H1 (cell line): ENCODE data around the gene TMEM25. TPM values are rescaled to one million over a fixed set of nuclear protein-coding genes. Genes with fewer than 3 reads are reported as not detected.

Experiments used
- CTCF ChIA-PET: fragments of 300-600 bp; sonication (Branson Sonifier 250); formaldehyde crosslinking; loops from one replicate; lab custom pipeline; 2021; ENCODE audit not compliant: partially characterized antibody; lab: Charles Lee
- POLR2A ChIA-PET: fragments of 300-600 bp; sonication (Branson Sonifier 250); formaldehyde crosslinking; loops from one replicate; lab custom pipeline; 2021; ENCODE audit warnings: inconsistent platforms; ENCODE audit not compliant: partially characterized antibody; lab: Charles Lee
- DNase-seq, 2 experiments: peaks; one replicate each; pipeline versions ENCODE4 v3.0.0 to v3.0.0-alpha.2; 2010 to 2022; ENCODE audit warnings: low spot score in 2 of 2, low read depth in 1 of 2, mixed read lengths in 1 of 2
- FAIRE-seq: peaks from 2 replicates; lab custom pipeline; 2011; peaks lifted over from hg19 to GRCh38; lab: Jason Lieb, UNC
- H2AFZ ChIP-seq: 2 replicates; pipeline ENCODE4 v1.8.1; 2012; ENCODE audit warnings: low read length, inconsistent platforms
- H2AK5ac ChIP-seq: 2 replicates; pipeline ENCODE4 v1.6.1; 2013; ENCODE audit warnings: low read depth, low read length
- H2BK120ac ChIP-seq: replicated peaks from 2 replicates; pipeline ENCODE3; 2013; ENCODE audit warnings: low read depth, low read length, inconsistent platforms
- H2BK12ac ChIP-seq: 2 replicates; pipeline ENCODE4 v1.6.1; 2013; ENCODE audit warnings: low read depth, low read length
- H2BK15ac ChIP-seq: 2 replicates; pipeline ENCODE4 v1.6.1; 2013; ENCODE audit warnings: low read length
- H2BK20ac ChIP-seq: 2 replicates; pipeline ENCODE4 v1.6.1; 2013; ENCODE audit warnings: low read length
- H2BK5ac ChIP-seq: 2 replicates; pipeline ENCODE4 v1.6.1; 2013; ENCODE audit warnings: low read depth, low read length
- H3K14ac ChIP-seq: 2 replicates; pipeline ENCODE4 v1.6.1; 2013; ENCODE audit warnings: inconsistent platforms; ENCODE audit not compliant: insufficient read length
- H3K18ac ChIP-seq: 2 replicates; pipeline ENCODE4 v1.6.1; 2013; ENCODE audit warnings: low read length; ENCODE audit errors: extremely low read depth
- H3K23ac ChIP-seq: 2 replicates; pipeline ENCODE4 v1.6.1; 2013; ENCODE audit warnings: inconsistent platforms; ENCODE audit not compliant: insufficient read length
- H3K23me2 ChIP-seq: 2 replicates; pipeline ENCODE4 v1.6.1; 2013; ENCODE audit warnings: low read depth, low read length
- H3K27ac ChIP-seq: 2 replicates; pipeline ENCODE4 v1.6.1; 2011; ENCODE audit warnings: low read depth, low read length, inconsistent platforms
- H3K27me3 ChIP-seq, 4 experiments: replicated peaks in 1 of 4; 1 replicate in 1 of 4; 2 replicates in 3 of 4; pipeline versions ENCODE4 v1.6.1 to v1.8.1; 2011 to 2013; ENCODE audit warnings: low read length in 3 of 4, mild to moderate bottlenecking in 3 of 4, inconsistent platforms in 2 of 4, mixed read lengths in 2 of 4, moderate library complexity in 1 of 4; ENCODE audit not compliant: control insufficient read depth in 3 of 4, insufficient read depth in 3 of 4; ENCODE audit errors: extremely low read depth in 1 of 4
- H3K36me3 ChIP-seq, 4 experiments: 2 replicates each; pipeline versions ENCODE4 v1.6.1 to v1.8.1; 2011 to 2013; ENCODE audit warnings: mild to moderate bottlenecking in 4 of 4, low read length in 3 of 4, moderate library complexity in 2 of 4, control low read depth in 1 of 4, inconsistent platforms in 1 of 4; ENCODE audit not compliant: insufficient read depth in 4 of 4, control insufficient read depth in 2 of 4
- H3K4ac ChIP-seq: replicated peaks from 2 replicates; pipeline ENCODE3; 2013; ENCODE audit warnings: low read length, low read depth, mixed read lengths, inconsistent platforms; ENCODE audit not compliant: insufficient read length
- H3K4me1 ChIP-seq, 4 experiments: replicated peaks in 1 of 4; 1 replicate in 1 of 4; 2 replicates in 3 of 4; pipeline versions ENCODE4 v1.6.1 to v1.8.1; 2011 to 2013; ENCODE audit warnings: low read length in 3 of 4, inconsistent platforms in 2 of 4, mixed read lengths in 1 of 4; ENCODE audit not compliant: insufficient read depth in 4 of 4, control insufficient read depth in 3 of 4
- H3K4me2 ChIP-seq, 2 experiments: 2 replicates each; pipeline versions ENCODE4 v1.6.1 to v1.8.1; 2011 to 2013; ENCODE audit warnings: low read depth in 2 of 2, low read length in 2 of 2, control low read depth in 1 of 2, inconsistent platforms in 1 of 2, mild to moderate bottlenecking in 1 of 2; ENCODE audit not compliant: insufficient read depth in 1 of 2
- H3K4me3 ChIP-seq, 4 experiments: fragments of 200-600, 300-600 bp in 1 of 4; sonication (generic), shearing (Covaris generic), sonication (Bioruptor Twin) in 1 of 4; 2 replicates each; pipeline versions ENCODE4 v1.5.1 to v1.8.1; 2011 to 2016; ENCODE audit warnings: low read length in 4 of 4, low read depth in 3 of 4, control low read depth in 2 of 4, inconsistent platforms in 2 of 4, mild to moderate bottlenecking in 2 of 4, mixed read lengths in 1 of 4, moderate library complexity in 1 of 4; ENCODE audit not compliant: insufficient read depth in 2 of 4; ENCODE audit errors: extremely low read depth in 1 of 4
- H3K56ac ChIP-seq: replicated peaks from 2 replicates; pipeline ENCODE3; 2013; ENCODE audit warnings: low read depth, mild to moderate bottlenecking, mixed read lengths, low read length, inconsistent platforms; ENCODE audit not compliant: insufficient read length
- H3K79me1 ChIP-seq: 2 replicates; pipeline ENCODE4 v1.6.1; 2013; ENCODE audit warnings: low read depth, low read length, control low read depth
- H3K79me2 ChIP-seq, 2 experiments: 2 replicates each; pipeline versions ENCODE4 v1.6.1 to v1.8.1; 2012 to 2013; ENCODE audit warnings: low read length in 2 of 2, mild to moderate bottlenecking in 2 of 2, inconsistent platforms in 1 of 2; ENCODE audit not compliant: insufficient read depth in 2 of 2, control insufficient read depth in 1 of 2
- H3K9ac ChIP-seq, 4 experiments: replicated peaks in 1 of 4; 1 replicate in 1 of 4; 2 replicates in 3 of 4; pipeline versions ENCODE4 v1.6.1 to v1.8.1; 2011 to 2013; ENCODE audit warnings: low read depth in 3 of 4, low read length in 3 of 4, control low read depth in 2 of 4, mild to moderate bottlenecking in 2 of 4, moderate library complexity in 2 of 4, inconsistent platforms in 1 of 4; ENCODE audit errors: extremely low read depth in 1 of 4
- H3K9me3 ChIP-seq, 2 experiments: 2 replicates each; pipeline versions ENCODE4 v1.6.1 to v1.8.1; 2012 to 2013; ENCODE audit warnings: mild to moderate bottlenecking in 2 of 2, moderate library complexity in 2 of 2, control low read depth in 1 of 2, inconsistent platforms in 1 of 2, low read depth in 1 of 2, low read length in 1 of 2, mixed read lengths in 1 of 2; ENCODE audit not compliant: insufficient read depth in 2 of 2
- H4K20me1 ChIP-seq, 2 experiments: replicated peaks in 1 of 2; 2 replicates each; pipeline versions ENCODE3 to v1.8.1; 2011 to 2013; ENCODE audit warnings: inconsistent platforms in 2 of 2, low read length in 2 of 2, mild to moderate bottlenecking in 1 of 2; ENCODE audit not compliant: insufficient read depth in 2 of 2, control insufficient read depth in 1 of 2
- H4K5ac ChIP-seq: 2 replicates; pipeline ENCODE4 v1.6.1; 2013; ENCODE audit warnings: low read length, low read depth, mixed read lengths, inconsistent platforms; ENCODE audit not compliant: insufficient read length
- H4K8ac ChIP-seq: 2 replicates; pipeline ENCODE4 v1.8.0; 2013; ENCODE audit warnings: mild to moderate bottlenecking, moderate library complexity, low read length, inconsistent platforms; ENCODE audit not compliant: insufficient read depth; ENCODE audit errors: extremely low read depth
- H4K91ac ChIP-seq: replicated peaks from 2 replicates; pipeline ENCODE3; 2013; ENCODE audit warnings: low read length, mixed read lengths, inconsistent platforms; ENCODE audit not compliant: insufficient read length
- ASH2L ChIP-seq: fragments of 200-600, 300-600 bp; sonication (generic); IDR thresholded peaks from one replicate; pipeline ENCODE4 v1.7.1; 2017; ENCODE audit warnings: low read length
- CEBPB ChIP-seq: IDR thresholded peaks from 2 replicates; pipeline ENCODE4 v1.6.1; 2012; ENCODE audit warnings: low read depth, low read length
- JUN ChIP-seq: IDR thresholded peaks from 2 replicates; pipeline ENCODE4 v1.6.1; 2011; ENCODE audit warnings: low read depth, mild to moderate bottlenecking, improper control_type of control experiment, low read length
- RBBP5 ChIP-seq: IDR thresholded peaks from 2 replicates; pipeline ENCODE4 v1.7.1; 2012; ENCODE audit warnings: low read depth, mild to moderate bottlenecking, inconsistent platforms, low read length, moderate library complexity, borderline replicate concordance
- RXRA ChIP-seq: IDR thresholded peaks from 2 replicates; pipeline ENCODE4 v1.6.1; 2011; ENCODE audit warnings: low read depth, mild to moderate bottlenecking, low read length, moderate library complexity; ENCODE audit not compliant: insufficient read depth
- WGBS, 2 experiments: shearing (Covaris generic) in 1 of 2; methylation state at CpG; one replicate each; pipeline versions ENCODE4 v1.1.6 to v1.1.7; 2013 to 2015; ENCODE audit warnings: low lambda C conversion rate in 2 of 2, mixed read lengths in 2 of 2, inconsistent platforms in 1 of 2, low coverage in 1 of 2, missing lambda C conversion rate in 1 of 2; ENCODE audit not compliant: insufficient replicate concordance in 2 of 2, insufficient coverage in 1 of 2, insufficient read length in 1 of 2; ENCODE audit errors: extremely low coverage in 1 of 2, missing lambda C conversion rate in 1 of 2; 5-methylcytosine and 5-hydroxymethylcytosine counted together
- polyA plus RNA-seq, 7 experiments: library from polyadenylated mRNA; depleted of rRNA in 3 of 7; stranded (reverse) in 5 of 7; unstranded in 2 of 7; fragments of >200 nt in 5 of 7; fragments of 200-250 nt in 2 of 7; gene quantifications; 1 replicate in 5 of 7; 2 replicates in 1 of 7; 4 replicates in 1 of 7; pipeline versions ENCODE4 v1.2.1 to v1.2.3, GENCODE V29; 2011 to 2013; ENCODE audit warnings: missing spikeins in 2 of 7, mixed read lengths in 2 of 7
- total RNA-seq: library from RNA; stranded (reverse); fragmentation: NEBNext Ultra II Directional; extraction: Animal tissue kit (Norgen Biotek cat#: 25700); gene quantifications from 2 replicates; pipeline ENCODE4 v1.2.1, GENCODE V29; 2021

TMEM25 gene
- total and polyA plus RNA-seq, 2 of the 8 experiments (the other 6 are each of a cell fraction or from before 2014, with no cell fraction given) = 18.3 to 26.8 TPM

DNA sequence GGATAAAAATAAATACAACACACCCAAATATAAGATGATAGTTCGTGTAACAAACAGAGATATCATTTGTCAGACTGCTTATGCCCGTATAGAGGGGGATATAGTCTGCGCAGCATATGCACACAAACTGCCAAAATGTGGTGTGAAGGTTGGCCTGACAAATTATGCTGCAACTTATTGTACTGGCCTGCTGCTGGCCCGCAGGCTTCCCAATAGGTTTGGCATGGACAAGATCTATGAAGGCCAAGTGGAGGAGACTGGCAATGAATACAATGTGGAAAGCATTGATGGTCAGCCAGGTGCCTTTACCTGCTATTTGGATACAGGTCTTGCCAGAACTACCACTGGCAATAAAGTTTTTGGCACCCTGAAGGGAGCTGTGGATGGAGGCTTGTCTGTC lies 29.8 kb downstream of the TMEM25 start:
- H3K9ac ChIP-seq = no peak overlapping the region
- DNase-seq (no peak), FAIRE-seq (no peak)
- no peaks in the 10 kb centered on the region for H3K79me2 ChIP-seq
- no peak overlapping the region for H3K56ac ChIP-seq
- peaks cover 4% of the 10 kb centered on the region; the same call in 1 of the 2 replicates for H3K23me2 ChIP-seq
- H2AFZ ChIP-seq = no peak overlapping the region
- H3K36me3 ChIP-seq = peaks cover 0 to 7% (median 0%) of the 10 kb centered on the region in 4 experiments; a peak in 1 of 8 replicates
- H3K14ac ChIP-seq = no peak overlapping the region
- H2BK20ac ChIP-seq = no peak overlapping the region
- no peak overlapping the region for H2BK5ac ChIP-seq
- 92% methylated on average over 4 of the region's 4 CpGs; no CpG with 5 or more reads in 1 of the 2 experiments for WGBS, 2 experiments
- H3K18ac ChIP-seq = no peak overlapping the region
- H2AK5ac ChIP-seq = no peak overlapping the region
- H2BK12ac ChIP-seq = no peak overlapping the region
- H3K4ac ChIP-seq = no peak overlapping the region
- no peaks in the 10 kb centered on the region for H3K79me1 ChIP-seq
- H4K5ac ChIP-seq = no peak overlapping the region
- H3K4me1 ChIP-seq = peaks cover 0 to 2% (median 0%) of the 10 kb centered on the region in 4 experiments; a peak in 1 of 7 replicates
- H3K27ac ChIP-seq = no peak overlapping the region
- CTCF ChIA-PET = no interaction called here
- no peaks in the 10 kb centered on the region for H3K9me3 ChIP-seq
- H3K4me3 ChIP-seq = no peak overlapping the region
- no peak overlapping the region for H2BK120ac ChIP-seq
- no peaks in the 10 kb centered on the region for H3K27me3 ChIP-seq
- no peak overlapping the region for H4K8ac ChIP-seq
- H2BK15ac ChIP-seq = no peak overlapping the region
- no peaks in the 10 kb centered on the region for H4K20me1 ChIP-seq
- no peak overlapping the region for H3K23ac ChIP-seq
- TF ChIP-seq CEBPB = no peak
- no peak for TF ChIP-seq ASH2L
- no peak for TF ChIP-seq RXRA
- no peak for TF ChIP-seq RBBP5
- no peak for TF ChIP-seq JUN
- POLR2A ChIA-PET = no interaction called here
- no peak overlapping the region for H3K4me2 ChIP-seq
- H4K91ac ChIP-seq = no peak overlapping the region
